HS-5 (cell line): ENCODE data around the gene SCAANT1.

ENCODE experiments used
- DNase-seq: peaks from one replicate; pipeline ENCODE4 v3.0.0-alpha.2; 2012; ENCODE audit warnings: low read depth

The SCAANT1 gene

GRCh38 chr3:63934041-63934866 is 22.1 kb upstream of the SCAANT1 start:
- DNase-seq, result no peak

DNA sequence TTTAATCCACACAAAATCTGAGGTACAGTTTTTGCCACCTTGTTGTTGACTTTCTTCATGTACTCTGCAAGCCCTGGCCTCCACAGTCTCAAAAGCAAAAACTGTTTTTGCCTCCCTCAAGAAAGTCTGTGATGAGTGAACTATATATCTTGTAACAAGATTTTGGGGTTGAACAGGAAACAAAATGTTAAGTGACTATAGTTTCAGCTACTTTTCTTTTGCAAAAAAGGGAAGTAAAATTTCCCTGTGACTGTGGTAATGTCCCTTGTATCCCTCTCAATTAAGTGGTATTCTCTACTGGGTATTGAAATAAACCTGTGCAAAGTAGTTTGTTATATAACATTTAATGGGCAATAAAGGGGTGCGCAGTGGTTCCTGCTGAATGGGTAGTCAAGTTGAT is 21.3 kb upstream of the SCAANT1 start:
- no peak for DNase-seq

GRCh38 chr3:63932509-63933212 is 20.5 kb upstream of the SCAANT1 start:
- DNase-seq, result no peak

- no peak for DNase-seq
Measured at GRCh38 chr3:63931290-63931689, 19.1 kb upstream of the SCAANT1 start.

GRCh38 chr3:63927422-63928280 is 15.5 kb upstream of the SCAANT1 start:
- no peak for DNase-seq

DNA sequence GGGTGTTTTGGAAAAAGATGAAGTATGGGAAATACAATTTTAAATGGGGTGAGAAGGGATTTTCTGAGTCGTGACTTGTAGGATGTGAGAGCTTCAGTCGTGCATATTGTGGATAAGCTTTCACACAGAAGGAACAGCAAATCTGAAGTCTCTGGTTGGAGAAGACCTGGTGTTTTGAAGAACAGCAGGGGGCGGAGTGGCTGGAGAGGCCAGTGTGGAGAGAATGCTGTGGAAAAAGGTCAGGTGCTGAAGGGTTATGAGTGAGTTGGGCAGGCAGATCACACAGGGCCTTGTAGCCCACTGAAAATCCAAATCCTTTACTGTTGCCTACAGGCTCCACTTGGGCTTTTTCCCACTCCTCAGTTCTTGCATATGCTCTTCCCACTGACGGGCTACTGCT is 14.1 kb upstream of the SCAANT1 start:
- DNase-seq, result no peak

GRCh38 chr3:63922491-63923199 is 10.5 kb upstream of the SCAANT1 start:
- DNase-seq, result no peak

- DNase-seq, result no peak
Measured at GRCh38 chr3:63921741-63922482, 9.7 kb upstream of the SCAANT1 start.

GRCh38 chr3:63920001-63920400 is 7.8 kb upstream of the SCAANT1 start:
- DNase-seq, result no peak

- DNase-seq, result no peak
Measured at GRCh38 chr3:63918321-63918720, 6.1 kb upstream of the SCAANT1 start.

- DNase-seq, result no peak
Measured at GRCh38 chr3:63914312-63914711, 2.1 kb upstream of the SCAANT1 start.

DNA sequence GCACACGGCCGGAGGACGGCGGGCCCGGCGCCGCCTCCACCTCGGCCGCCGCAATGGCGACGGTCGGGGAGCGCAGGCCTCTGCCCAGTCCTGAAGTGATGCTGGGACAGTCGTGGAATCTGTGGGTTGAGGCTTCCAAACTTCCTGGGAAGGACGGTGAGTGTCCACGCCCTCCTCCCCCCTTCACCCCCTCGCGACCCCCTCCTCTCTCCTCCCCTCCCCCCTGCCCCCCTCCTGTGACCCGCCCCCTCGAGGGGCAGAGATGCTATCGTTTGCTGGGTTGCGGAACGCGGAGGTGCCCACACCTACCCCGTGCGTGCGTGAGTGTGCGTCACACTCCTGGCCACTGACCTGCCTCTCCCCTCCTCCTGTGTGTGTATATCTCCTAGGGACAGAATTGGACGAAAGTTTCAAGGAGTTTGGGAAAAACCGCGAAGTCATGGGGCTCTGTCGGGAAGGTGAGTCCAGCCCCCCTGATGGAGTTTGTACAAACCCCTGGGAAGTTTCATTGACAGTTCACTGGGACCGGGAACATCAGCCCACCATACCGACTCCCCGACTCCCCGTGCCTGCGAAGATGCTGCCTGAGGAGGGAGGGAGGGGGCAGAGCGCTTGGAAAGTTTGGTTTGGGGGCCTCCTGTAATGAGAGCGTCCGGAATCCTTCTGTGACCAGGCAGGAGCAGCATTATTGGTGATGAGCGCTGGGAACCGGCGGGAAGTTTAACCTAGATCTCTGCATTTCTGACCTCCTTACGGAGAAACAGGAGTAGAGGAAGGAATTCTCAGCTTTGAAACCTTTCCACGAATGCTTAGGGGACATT is 795 bp upstream of the SCAANT1 start:
- DNase-seq, result no peak

GRCh38 chr3:63911509-63911872 is 692 bp downstream of the SCAANT1 start:
- no peak for DNase-seq

- no peak for DNase-seq
Measured at GRCh38 chr3:63910891-63911290, 1.3 kb downstream of the SCAANT1 start.

- no peak for DNase-seq
Measured at GRCh38 chr3:63910001-63910400, 2.2 kb downstream of the SCAANT1 start.

DNA sequence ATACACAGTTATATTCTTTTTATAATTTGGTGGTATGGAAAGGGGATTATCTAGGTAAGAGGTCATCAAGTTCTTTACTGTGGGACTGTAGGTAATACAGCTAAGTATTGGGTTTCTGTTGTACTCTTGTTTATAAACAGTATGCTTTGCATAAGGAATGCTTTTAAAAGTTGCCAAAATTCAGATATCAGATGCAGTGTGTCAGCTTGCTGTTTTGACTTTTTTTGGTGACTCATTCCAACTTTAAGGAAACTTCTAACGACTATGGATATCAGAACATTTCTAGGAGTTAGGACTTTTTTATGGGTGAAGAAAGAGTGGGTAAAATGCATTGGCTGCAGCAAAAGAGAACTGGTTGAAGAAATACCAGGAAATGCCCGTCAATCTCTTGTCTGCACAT is 2.8 kb downstream of the SCAANT1 start:
- no peak for DNase-seq

GRCh38 chr3:63908776-63909175 is 3.4 kb downstream of the SCAANT1 start:
- no peak for DNase-seq

DNA sequence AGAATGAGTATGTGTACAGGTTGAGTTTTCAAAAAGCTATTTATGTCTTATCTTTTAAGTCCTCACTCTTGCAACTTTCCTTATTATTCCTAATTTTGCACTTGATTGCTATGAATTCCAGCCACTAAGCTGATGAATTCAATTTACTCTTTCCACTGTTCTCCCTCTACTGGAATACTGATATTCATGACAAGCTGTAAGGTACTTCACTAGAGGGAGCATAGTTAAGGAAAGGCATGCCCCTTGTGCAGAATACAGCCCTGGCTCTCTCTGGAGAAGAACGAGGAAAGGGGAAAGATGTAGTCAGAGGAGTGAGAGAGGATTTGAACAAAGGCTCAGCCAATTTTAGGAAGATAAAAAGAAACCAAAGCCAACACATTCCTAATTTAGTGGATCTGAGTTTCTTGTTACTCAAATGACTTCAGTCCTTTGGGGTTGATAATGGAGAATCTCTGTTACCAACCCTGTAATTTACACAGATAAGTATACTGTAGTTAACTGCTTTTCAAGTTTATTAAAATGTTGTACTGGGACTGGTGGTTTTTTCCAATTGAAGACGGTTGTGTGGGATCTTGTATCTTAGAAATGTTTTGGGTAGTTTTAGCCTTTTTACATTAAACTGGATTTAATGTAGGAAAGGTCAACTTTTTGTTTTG is 4.0 kb downstream of the SCAANT1 start:
- DNase-seq, result no peak

- DNase-seq, result no peak
Measured at GRCh38 chr3:63905731-63906620, 6.2 kb downstream of the SCAANT1 start.
